HCT116 (cell line): ENCODE results near the gene CCL13. TPM values are rescaled to one million over a fixed set of nuclear protein-coding genes. Genes with fewer than 3 reads are reported as not detected.

Experiments used
- ATAC-seq: fragments of 200-7000 bp; cut with Tn5 transposase; 2 replicates; pipeline ENCODE4 v1.9.1; 2020; ENCODE audit warnings: mild to moderate bottlenecking, moderate library complexity
- BruUV-seq: library from RNA; stranded (reverse); fragments of 400-500 nt; replicated peaks from 2 replicates; lab custom pipeline; 2021; lab: Mats Ljungman, UMichigan
- CTCF ChIA-PET: fragments of 300-600 bp; sonication (Branson Sonifier 250); formaldehyde crosslinking; loops from one replicate; lab custom pipeline; 2021; ENCODE audit warnings: antibody characterized with exemption; lab: Charles Lee
- POLR2A ChIA-PET: fragments of 300-600, 350-600 bp; sonication (Branson Sonifier 250); formaldehyde crosslinking; loops from one replicate; lab custom pipeline; 2021; ENCODE audit warnings: antibody characterized with exemption; lab: Charles Lee
- RAD21 ChIA-PET, 2 experiments: fragments of 300-600 bp; sonication (Branson Sonifier 250); formaldehyde crosslinking; loops; one replicate each; lab custom pipeline; 2023; ENCODE audit warnings: low total read pairs in 2 of 2; ENCODE audit not compliant: uncharacterized antibody in 2 of 2, unreplicated experiment in 2 of 2, low non-redundant PET in 1 of 2; lab: Charles Lee
- DNase-seq: peaks from one replicate; pipeline ENCODE4 v3.0.0-alpha.2; 2010; ENCODE audit warnings: low read depth, low spot score
- H2AFZ ChIP-seq: fragments of 200-600 bp; shearing (Covaris generic), sonication (generic); 2 replicates; pipeline ENCODE4 v1.6.1; 2017; ENCODE audit warnings: low read depth, mixed run types, mixed read lengths, antibody characterized with exemption, low read length; ENCODE audit not compliant: poor library complexity, severe bottlenecking
- H3K27ac ChIP-seq: 2 replicates; pipeline ENCODE4 v1.5.1; 2012; ENCODE audit warnings: low read depth, low read length
- H3K27me3 ChIP-seq: fragments of 200-600 bp; sonication (generic); 2 replicates; pipeline ENCODE4 v1.6.1; 2016; ENCODE audit warnings: mixed run types, low read length, mixed read lengths; ENCODE audit not compliant: insufficient read depth
- H3K36me3 ChIP-seq, 2 experiments: fragments of 200-500 bp in 1 of 2; fragments of 200-600 bp in 1 of 2; sonication (Bioruptor generic) in 1 of 2; sonication (generic) in 1 of 2; 2 replicates each; pipeline versions ENCODE4 v1.5.1 to v1.6.1; 2014 to 2016; ENCODE audit warnings: low read length in 2 of 2, inconsistent platforms in 1 of 2, mixed read lengths in 1 of 2, mixed run types in 1 of 2; ENCODE audit not compliant: insufficient read depth in 2 of 2, control insufficient read depth in 1 of 2
- H3K4me1 ChIP-seq, 2 experiments: fragments of 200-600 bp in 1 of 2; sonication (generic) in 1 of 2; 2 replicates each; pipeline versions ENCODE4 v1.5.1 to v1.6.1; 2012 to 2017; ENCODE audit warnings: low read length in 2 of 2, inconsistent platforms in 1 of 2, mild to moderate bottlenecking in 1 of 2, mixed read lengths in 1 of 2, mixed run types in 1 of 2, moderate library complexity in 1 of 2; ENCODE audit not compliant: insufficient read depth in 2 of 2, control insufficient read depth in 1 of 2
- H3K4me2 ChIP-seq: fragments of 200-600 bp; sonication (generic); 2 replicates; pipeline ENCODE4 v1.6.1; 2017; ENCODE audit warnings: mixed run types, low read length, mixed read lengths
- H3K4me3 ChIP-seq, 2 experiments: fragments of 200-600 bp in 1 of 2; sonication (generic) in 1 of 2; replicated peaks in 1 of 2; 2 replicates each; pipeline ENCODE4 v1.5.1; 2011 to 2016; ENCODE audit warnings: low read length in 2 of 2, control low read depth in 1 of 2, low read depth in 1 of 2, mild to moderate bottlenecking in 1 of 2, mixed read lengths in 1 of 2, mixed run types in 1 of 2
- H3K79me2 ChIP-seq: fragments of 200-600 bp; sonication (generic); 2 replicates; pipeline ENCODE4 v1.6.1; 2017; ENCODE audit warnings: mild to moderate bottlenecking, mixed run types, low read length, moderate library complexity, mixed read lengths; ENCODE audit not compliant: insufficient read depth
- H3K9ac ChIP-seq: fragments of 200-600 bp; sonication (generic); 2 replicates; pipeline ENCODE4 v1.6.1; 2016; ENCODE audit warnings: low read length, mixed read lengths
- H3K9me2 ChIP-seq: fragments of 200-600 bp; sonication (generic), shearing (Covaris generic); 2 replicates; pipeline ENCODE4 v1.6.1; 2017; ENCODE audit warnings: mixed run types, mild to moderate bottlenecking, moderate library complexity; ENCODE audit not compliant: insufficient read depth
- H3K9me3 ChIP-seq, 2 experiments: fragments of 200-500 bp in 1 of 2; fragments of 200-600 bp in 1 of 2; sonication (Bioruptor generic) in 1 of 2; sonication (generic) in 1 of 2; 2 replicates each; pipeline ENCODE4 v1.6.1; 2014 to 2017; ENCODE audit warnings: low read length in 2 of 2, mixed read lengths in 2 of 2, inconsistent platforms in 1 of 2, low read depth in 1 of 2, mild to moderate bottlenecking in 1 of 2, mixed run types in 1 of 2, moderate library complexity in 1 of 2; ENCODE audit not compliant: control insufficient read depth in 1 of 2, insufficient read depth in 1 of 2
- H4K20me1 ChIP-seq: fragments of 200-600 bp; sonication (generic), shearing (Covaris generic); 2 replicates; pipeline ENCODE4 v1.6.1; 2017; ENCODE audit warnings: mixed run types, mild to moderate bottlenecking, moderate library complexity; ENCODE audit not compliant: insufficient read depth
- ATF3 ChIP-seq: IDR thresholded peaks from 2 replicates; pipeline ENCODE4 v1.6.1; 2012
- CBX3 ChIP-seq: IDR thresholded peaks from 2 replicates; pipeline ENCODE4 v1.6.1; 2012; ENCODE audit warnings: low read depth
- CEBPB ChIP-seq: IDR thresholded peaks from 2 replicates; pipeline ENCODE4 v1.6.1; 2012; ENCODE audit warnings: low read depth
- CTCF ChIP-seq, 3 experiments: fragments of 200-600 bp in 1 of 3; sonication (generic) in 1 of 3; IDR thresholded peaks in 2 of 3; conservative IDR thresholded peaks in 1 of 3; 2 replicates each; pipeline ENCODE4 v1.5.1; 2012 to 2017; ENCODE audit warnings: low read depth in 2 of 3, low read length in 2 of 3, antibody characterized with exemption in 1 of 3, borderline replicate concordance in 1 of 3, control low read depth in 1 of 3, mild to moderate bottlenecking in 1 of 3, mixed read lengths in 1 of 3, mixed run types in 1 of 3, moderate library complexity in 1 of 3; ENCODE audit not compliant: insufficient read depth in 1 of 3
- EGR1 ChIP-seq: IDR thresholded peaks from 2 replicates; pipeline ENCODE4 v1.6.1; 2012; ENCODE audit warnings: low read depth
- ELF1 ChIP-seq: IDR thresholded peaks from 2 replicates; pipeline ENCODE4 v1.6.1; 2012; ENCODE audit warnings: low read depth, borderline replicate concordance
- FOSL1 ChIP-seq: IDR thresholded peaks from 2 replicates; pipeline ENCODE4 v1.6.1; 2012; ENCODE audit warnings: low read depth
- MAX ChIP-seq: IDR thresholded peaks from 2 replicates; pipeline ENCODE4 v1.6.1; 2012
- POLR2A ChIP-seq: IDR thresholded peaks from 2 replicates; pipeline ENCODE4 v1.7.0; 2011; ENCODE audit warnings: borderline replicate concordance; ENCODE audit not compliant: insufficient read depth, insufficient read length; ENCODE audit errors: extremely low read depth
- POLR2AphosphoS5 ChIP-seq: IDR thresholded peaks from 2 replicates; pipeline ENCODE4 v1.6.1; 2011; ENCODE audit warnings: mild to moderate bottlenecking, low read depth, low read length, moderate library complexity
- RAD21 ChIP-seq: IDR thresholded peaks from 2 replicates; pipeline ENCODE4 v1.6.1; 2012; ENCODE audit warnings: low read depth, mild to moderate bottlenecking
- SIN3A ChIP-seq: IDR thresholded peaks from 2 replicates; pipeline ENCODE4 v1.6.1; 2012; ENCODE audit warnings: low read depth
- SP1 ChIP-seq: IDR thresholded peaks from 2 replicates; pipeline ENCODE4 v1.6.1; 2012; ENCODE audit warnings: low read depth
- SRF ChIP-seq: IDR thresholded peaks from 2 replicates; pipeline ENCODE4 v1.6.1; 2012; ENCODE audit warnings: low read depth
- TCF7L2 ChIP-seq: IDR thresholded peaks from 2 replicates; pipeline ENCODE4 v1.7.0; 2011; ENCODE audit warnings: borderline replicate concordance, inconsistent platforms; ENCODE audit not compliant: insufficient read depth, insufficient read length; ENCODE audit errors: extremely low read depth
- YY1 ChIP-seq: IDR thresholded peaks from 2 replicates; pipeline ENCODE4 v1.6.1; 2011; ENCODE audit warnings: low read length, low read depth, moderate library complexity, mild to moderate bottlenecking; ENCODE audit not compliant: insufficient replicate concordance; ENCODE audit errors: extremely low read depth
- ZBTB33 ChIP-seq: IDR thresholded peaks from 2 replicates; pipeline ENCODE4 v1.6.1; 2011; ENCODE audit warnings: mild to moderate bottlenecking, low read length, moderate library complexity; ENCODE audit not compliant: insufficient replicate concordance; ENCODE audit errors: extremely low read depth
- intact Hi-C: fragments of 100-400 bp; cut with micrococcal nuclease; formaldehyde crosslinking; loops from 2 replicates; pipeline ENCODE4 v1.10.0; 2022
- total RNA-seq: library from RNA; stranded (reverse); gene quantifications from one replicate; pipeline ENCODE4 v1.2.1, GENCODE V29; 2021; ENCODE audit not compliant: unreplicated experiment

The CCL13 gene
- total RNA-seq, 1 experiment from 2014 or later: not detected

GRCh38 chr17:34378664-34379101, 22.4 kb downstream of the CCL13 start:
- no peak for TF ChIP-seq POLR2A
- no peak for TF ChIP-seq FOSL1
- TF ChIP-seq ZBTB33: no peak
- no peak for TF ChIP-seq POLR2AphosphoS5
- TF ChIP-seq SIN3A: no peak
- no peak for TF ChIP-seq YY1
- no peak for TF ChIP-seq CBX3
- TF ChIP-seq EGR1: no peak
- no peak for TF ChIP-seq TCF7L2
- H3K9ac ChIP-seq: no peak overlapping the region
- no peaks in the 10 kb centered on the region for H3K9me2 ChIP-seq
- no peaks in the 10 kb centered on the region for H3K9me3 ChIP-seq
- H3K79me2 ChIP-seq: no peaks in the 10 kb centered on the region
- H3K27ac ChIP-seq: no peak overlapping the region
- CTCF ChIA-PET: interaction anchor here (2.2 kb wide), 1 partner anchor 17 kb away, joined by 6 read pairs; no protein-coding TSS in a partner anchor
- H3K4me1 ChIP-seq: no peaks in the 10 kb centered on the region
- ATAC-seq (no peak), DNase-seq (no peak)
- no peak overlapping the region for H2AFZ ChIP-seq
- H3K4me2 ChIP-seq: no peak overlapping the region
- no peaks in the 10 kb centered on the region for H3K36me3 ChIP-seq
- RAD21 ChIA-PET: no interaction called here
- no peak overlapping the region for H3K4me3 ChIP-seq
- H4K20me1 ChIP-seq: no peaks in the 10 kb centered on the region
- no TSS peak for BruUV-seq
- intact Hi-C loops: no loop called here
- POLR2A ChIA-PET: no interaction called here
- peaks cover 25% of the 10 kb centered on the region for H3K27me3 ChIP-seq

GRCh38 chr17:34379868-34380267, 23.6 kb downstream of the CCL13 start:
- H3K9ac ChIP-seq: no peak overlapping the region
- DNase-seq (no peak), ATAC-seq (no peak)
- no peaks in the 10 kb centered on the region for H3K4me1 ChIP-seq
- ChIA-PET POLR2A (no interaction called here), RAD21 (no interaction called here), CTCF (no interaction called here)
- H2AFZ ChIP-seq: no peak overlapping the region
- H3K9me2 ChIP-seq: no peaks in the 10 kb centered on the region
- H3K4me2 ChIP-seq: no peak overlapping the region
- H4K20me1 ChIP-seq: no peaks in the 10 kb centered on the region
- no TSS peak for BruUV-seq
- peaks cover 31% of the 10 kb centered on the region for H3K27me3 ChIP-seq
- no peaks in the 10 kb centered on the region for H3K36me3 ChIP-seq
- no peak overlapping the region for H3K27ac ChIP-seq
- intact Hi-C loops: loop anchor here (10.0 kb wide), 1 partner anchor 55 kb away; no protein-coding TSS in a partner anchor
- H3K9me3 ChIP-seq: no peaks in the 10 kb centered on the region
- H3K79me2 ChIP-seq: no peaks in the 10 kb centered on the region
- H3K4me3 ChIP-seq: no peak overlapping the region
- TF ChIP-seq POLR2A: no peak
- no peak for TF ChIP-seq EGR1
- no peak for TF ChIP-seq SP1
- no peak for TF ChIP-seq MAX
- TF ChIP-seq RAD21: no peak
- TF ChIP-seq ATF3: no peak
- TF ChIP-seq CBX3: no peak
- TF ChIP-seq SRF: no peak
- TF ChIP-seq FOSL1: no peak
- TF ChIP-seq TCF7L2: no peak
- TF ChIP-seq CEBPB: no peak
- TF ChIP-seq ELF1: no peak
- no peak for TF ChIP-seq SIN3A
- no peak for TF ChIP-seq POLR2AphosphoS5
- TF ChIP-seq CTCF (IDR thresholded peaks at IDR 0.05 in 2 of 3, conservative IDR thresholded peaks at IDR 0.05 in 1 of 3; ENCODE audit: borderline replicate concordance in 1 of 3, insufficient read depth in 1 of 3, low read depth in 2 of 3, low read length in 2 of 3): no peak
